ENCODE measurements around the gene INSYN2B.
"Not testable (repeated sequence)": the region's sequence is repeated elsewhere in the genome, so short reads cannot be mapped to it uniquely, and the experiment has no call there.

INSYN2B gene

GRCh38 chr5:169851321-169851850, 128.9 kb downstream of the INSYN2B start:
- Mint-ChIP-seq H3K27me3 (no peaks in the 10 kb centered on the region), H3K27ac (no peak overlapping the region), H3K9me3 (peaks cover 37% of the 10 kb centered on the region), H3K4me1 (peaks cover 19% of the 10 kb centered on the region), H3K36me3 (ENCODE audit: low read depth) (peaks cover 84% of the 10 kb centered on the region), H3K4me3 (no peak overlapping the region)
- ATAC-seq = no peak
- no peak for DNase-seq

- DNase-seq = no peak
- Mint-ChIP-seq H3K9me3 (peaks cover 37% of the 10 kb centered on the region), H3K36me3 (ENCODE audit: low read depth) (peaks cover 85% of the 10 kb centered on the region)
Measured at GRCh38 chr5:169850409-169850808, 129.9 kb downstream of the INSYN2B start.

GRCh38 chr5:169848792-169849191, 131.5 kb downstream of the INSYN2B start:
- Mint-ChIP-seq H3K9me3 (peaks cover 37% of the 10 kb centered on the region), H3K27me3 (no peaks in the 10 kb centered on the region), H3K27ac (no peak overlapping the region), H3K4me1 (peaks cover 11% of the 10 kb centered on the region), H3K36me3 (ENCODE audit: low read depth) (peaks cover 87% of the 10 kb centered on the region), H3K4me3 (no peak overlapping the region)
- DNase-seq = no peak
- no peak for ATAC-seq

More at GRCh38 chr5:169850409-169850808, 129.9 kb downstream of the INSYN2B start:
- Mint-ChIP-seq H3K27me3 (no peaks in the 10 kb centered on the region), H3K4me3 (no peak overlapping the region), H3K27ac (no peak overlapping the region), H3K4me1 (peaks cover 10% of the 10 kb centered on the region)
- ATAC-seq = no peak

- peaks cover 37% of the 10 kb centered on the region for H3K9me3 Mint-ChIP-seq
- no peak for ATAC-seq
- H3K36me3 Mint-ChIP-seq (ENCODE audit: low read depth) = peaks cover 88% of the 10 kb centered on the region
Measured at GRCh38 chr5:169848271-169848670, 132.0 kb downstream of the INSYN2B start.

GRCh38 chr5:169847519-169847918, 132.8 kb downstream of the INSYN2B start:
- Mint-ChIP-seq H3K27me3 (no peaks in the 10 kb centered on the region), H3K4me1 (peaks cover 3% of the 10 kb centered on the region), H3K4me3 (no peak overlapping the region), H3K27ac (no peak overlapping the region), H3K9me3 (peaks cover 37% of the 10 kb centered on the region), H3K36me3 (ENCODE audit: low read depth) (peaks cover 87% of the 10 kb centered on the region)
- no peak for ATAC-seq
- DNase-seq = no peak

More at GRCh38 chr5:169848271-169848670, 132.0 kb downstream of the INSYN2B start:
- peaks cover 9% of the 10 kb centered on the region for H3K4me1 Mint-ChIP-seq
- no peak overlapping the region for H3K27ac Mint-ChIP-seq
- H3K4me3 Mint-ChIP-seq = no peak overlapping the region
- no peaks in the 10 kb centered on the region for H3K27me3 Mint-ChIP-seq
- no peak for DNase-seq

- Mint-ChIP-seq H3K27me3 (no peaks in the 10 kb centered on the region), H3K36me3 (ENCODE audit: low read depth) (peaks cover 77% of the 10 kb centered on the region)
Measured at GRCh38 chr5:169842699-169843098, 137.6 kb downstream of the INSYN2B start.

GRCh38 chr5:169840405-169840804, 139.9 kb downstream of the INSYN2B start:
- ATAC-seq (no peak), DNase-seq (no peak)
- H3K36me3 Mint-ChIP-seq (ENCODE audit: low read depth) = peaks cover 61% of the 10 kb centered on the region
- H3K9me3 Mint-ChIP-seq = no peaks in the 10 kb centered on the region
- no peak overlapping the region for H3K4me3 Mint-ChIP-seq
- H3K27me3 Mint-ChIP-seq = no peaks in the 10 kb centered on the region
- peaks cover 9% of the 10 kb centered on the region for H3K4me1 Mint-ChIP-seq
- H3K27ac Mint-ChIP-seq = no peak overlapping the region

More at GRCh38 chr5:169842699-169843098, 137.6 kb downstream of the INSYN2B start:
- peaks cover 3% of the 10 kb centered on the region for H3K9me3 Mint-ChIP-seq
- H3K4me3 Mint-ChIP-seq = no peak overlapping the region
- no peak overlapping the region for H3K27ac Mint-ChIP-seq
- ATAC-seq (no peak), DNase-seq (no peak)
- H3K4me1 Mint-ChIP-seq = peaks cover 8% of the 10 kb centered on the region

GRCh38 chr5:169838688-169839087, 141.6 kb downstream of the INSYN2B start:
- no peak overlapping the region for H3K4me3 Mint-ChIP-seq
- no peak for ATAC-seq
- no peaks in the 10 kb centered on the region for H3K27me3 Mint-ChIP-seq
- H3K36me3 Mint-ChIP-seq (ENCODE audit: low read depth) = peaks cover 52% of the 10 kb centered on the region
- no peak for DNase-seq
- peaks cover 4% of the 10 kb centered on the region for H3K9me3 Mint-ChIP-seq
- H3K27ac Mint-ChIP-seq = no peak overlapping the region
- peaks cover 13% of the 10 kb centered on the region for H3K4me1 Mint-ChIP-seq

GRCh38 chr5:169837686-169838085, 142.6 kb downstream of the INSYN2B start:
- H3K4me1 Mint-ChIP-seq = peaks cover 22% of the 10 kb centered on the region
- H3K36me3 Mint-ChIP-seq (ENCODE audit: low read depth) = peaks cover 50% of the 10 kb centered on the region
- H3K9me3 Mint-ChIP-seq = peaks cover 4% of the 10 kb centered on the region
- no peak for DNase-seq
- ATAC-seq = no peak
- H3K27ac Mint-ChIP-seq = no peak overlapping the region
- no peaks in the 10 kb centered on the region for H3K27me3 Mint-ChIP-seq
- H3K4me3 Mint-ChIP-seq = no peak overlapping the region

- Mint-ChIP-seq H3K9me3 (peaks cover 4% of the 10 kb centered on the region), H3K4me1 (peaks cover 25% of the 10 kb centered on the region), H3K4me3 (no peak overlapping the region), H3K36me3 (ENCODE audit: low read depth) (peaks cover 46% of the 10 kb centered on the region), H3K27me3 (no peaks in the 10 kb centered on the region), H3K27ac (no peak overlapping the region)
- DNase-seq = no peak
- no peak for ATAC-seq
Measured at GRCh38 chr5:169836835-169837536, 143.3 kb downstream of the INSYN2B start.

GRCh38 chr5:169834540-169834939, 145.8 kb downstream of the INSYN2B start:
- H3K9me3 Mint-ChIP-seq, DNase-seq, H3K27me3 Mint-ChIP-seq, H3K4me3 Mint-ChIP-seq: not testable (repeated sequence)
- peak; percentile 66 for ATAC-seq
- Mint-ChIP-seq H3K4me1 (peaks cover 25% of the 10 kb centered on the region), H3K27ac (peak overlapping the region; percentile 36), H3K36me3 (ENCODE audit: low read depth) (peaks cover 29% of the 10 kb centered on the region)

GRCh38 chr5:169833681-169834292, 146.5 kb downstream of the INSYN2B start:
- not testable (repeated sequence) for ATAC-seq, DNase-seq, H3K9me3 Mint-ChIP-seq, H3K27me3 Mint-ChIP-seq, H3K4me3 Mint-ChIP-seq
- Mint-ChIP-seq H3K4me1 (peaks cover 28% of the 10 kb centered on the region), H3K36me3 (ENCODE audit: low read depth) (peaks cover 29% of the 10 kb centered on the region), H3K27ac (peak overlapping the region; percentile 56)

GRCh38 chr5:169832845-169833244, 147.4 kb downstream of the INSYN2B start:
- Mint-ChIP-seq H3K27me3 (no peaks in the 10 kb centered on the region), H3K36me3 (ENCODE audit: low read depth) (peaks cover 31% of the 10 kb centered on the region), H3K4me1 (peaks cover 33% of the 10 kb centered on the region), H3K9me3 (peaks cover 4% of the 10 kb centered on the region), H3K27ac (no peak overlapping the region), H3K4me3 (no peak overlapping the region)
- ATAC-seq = no peak
- DNase-seq = no peak

GRCh38 chr5:169832304-169832703, 148.0 kb downstream of the INSYN2B start:
- H3K36me3 Mint-ChIP-seq (ENCODE audit: low read depth) = peaks cover 29% of the 10 kb centered on the region

GRCh38 chr5:169831331-169831730, 149.0 kb downstream of the INSYN2B start:
- DNase-seq (no peak), ATAC-seq (no peak)
- Mint-ChIP-seq H3K27ac (no peak overlapping the region), H3K4me3 (no peak overlapping the region), H3K4me1 (peaks cover 40% of the 10 kb centered on the region), H3K36me3 (ENCODE audit: low read depth) (peaks cover 30% of the 10 kb centered on the region), H3K9me3 (peaks cover 4% of the 10 kb centered on the region), H3K27me3 (no peaks in the 10 kb centered on the region)

More at GRCh38 chr5:169832304-169832703, 148.0 kb downstream of the INSYN2B start:
- DNase-seq (no peak), ATAC-seq (no peak)
- Mint-ChIP-seq H3K9me3 (peaks cover 4% of the 10 kb centered on the region), H3K4me1 (peaks cover 38% of the 10 kb centered on the region), H3K27me3 (no peaks in the 10 kb centered on the region), H3K27ac (no peak overlapping the region), H3K4me3 (no peak overlapping the region)

Measured in activated naive CD8-positive, alpha-beta T cell treated with anti-CD3 and anti-CD28 coated beads, Interleukin-2, amount 50 U/mL, for 24 hours (primary cell).